ENCODE measurements around the gene MRPL27. TPM values are rescaled to one million over a fixed set of nuclear protein-coding genes. Genes with fewer than 3 reads are reported as not detected.
A peak's percentile ranks its signal among the peaks of the same experiment; 100 is the strongest.

The MRPL27 gene
- total RNA-seq, 1 donor from 2014 or later, result 57.5 TPM

DNA sequence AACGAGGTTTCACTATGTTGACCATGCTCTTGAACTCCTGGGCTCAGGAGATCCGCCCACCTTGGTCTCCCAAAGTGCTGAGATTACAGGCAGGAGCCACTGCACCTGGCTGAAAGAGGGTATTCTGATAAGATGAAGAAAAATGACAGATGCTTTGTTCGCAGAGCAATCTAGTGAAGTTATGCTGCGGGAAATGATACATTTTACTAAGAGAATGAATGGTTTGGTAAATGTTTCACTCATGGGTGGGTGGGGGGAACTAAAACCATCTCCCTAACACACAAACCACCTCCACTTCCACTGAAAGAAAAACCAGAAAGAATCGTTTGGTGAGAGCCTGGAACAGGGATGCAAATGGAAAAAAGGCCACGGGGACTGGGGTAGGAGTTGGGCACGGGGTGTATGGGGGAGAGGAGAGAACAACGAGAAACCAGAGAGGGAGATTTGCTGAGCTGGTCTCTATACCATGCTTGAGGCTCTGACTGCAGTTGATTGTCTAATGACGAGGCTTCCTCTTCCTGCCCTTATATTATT, 46.1 kb downstream of the MRPL27 start:
- H3K27me3 Mint-ChIP-seq (ENCODE audit: low read depth), result no peaks in the 10 kb centered on the region
- DNase-seq (ENCODE audit: low spot score in 2 of 2, unreplicated experiment in 2 of 2), result no peak
- H3K4me1 Mint-ChIP-seq, result peaks cover 9% of the 10 kb centered on the region
- H3K36me3 Mint-ChIP-seq, result no peaks in the 10 kb centered on the region
- TF ChIP-seq, protein P1, sequence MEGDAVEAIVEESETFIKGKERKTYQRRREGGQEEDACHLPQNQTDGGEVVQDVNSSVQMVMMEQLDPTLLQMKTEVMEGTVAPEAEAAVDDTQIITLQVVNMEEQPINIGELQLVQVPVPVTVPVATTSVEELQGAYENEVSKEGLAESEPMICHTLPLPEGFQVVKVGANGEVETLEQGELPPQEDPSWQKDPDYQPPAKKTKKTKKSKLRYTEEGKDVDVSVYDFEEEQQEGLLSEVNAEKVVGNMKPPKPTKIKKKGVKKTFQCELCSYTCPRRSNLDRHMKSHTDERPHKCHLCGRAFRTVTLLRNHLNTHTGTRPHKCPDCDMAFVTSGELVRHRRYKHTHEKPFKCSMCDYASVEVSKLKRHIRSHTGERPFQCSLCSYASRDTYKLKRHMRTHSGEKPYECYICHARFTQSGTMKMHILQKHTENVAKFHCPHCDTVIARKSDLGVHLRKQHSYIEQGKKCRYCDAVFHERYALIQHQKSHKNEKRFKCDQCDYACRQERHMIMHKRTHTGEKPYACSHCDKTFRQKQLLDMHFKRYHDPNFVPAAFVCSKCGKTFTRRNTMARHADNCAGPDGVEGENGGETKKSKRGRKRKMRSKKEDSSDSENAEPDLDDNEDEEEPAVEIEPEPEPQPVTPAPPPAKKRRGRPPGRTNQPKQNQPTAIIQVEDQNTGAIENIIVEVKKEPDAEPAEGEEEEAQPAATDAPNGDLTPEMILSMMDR (IDR thresholded peaks at IDR 0.05; ENCODE audit: unreplicated experiment), result no peak
- no peak overlapping the region for H3K27ac Mint-ChIP-seq
- no peaks in the 10 kb centered on the region for H3K9me3 Mint-ChIP-seq
- H3K4me3 Mint-ChIP-seq, result no peak overlapping the region

- TF ChIP-seq, protein P1 (IDR thresholded peaks at IDR 0.05; ENCODE audit: unreplicated experiment), result no peak
- Mint-ChIP-seq H3K27ac (no peak overlapping the region), H3K36me3 (no peaks in the 10 kb centered on the region)
Measured at GRCh38 chr17:50325906-50326305, 47.1 kb downstream of the MRPL27 start.

GRCh38 chr17:50323060-50323459, 49.9 kb downstream of the MRPL27 start:
- no peaks in the 10 kb centered on the region for H3K27me3 Mint-ChIP-seq (ENCODE audit: low read depth)
- peak overlapping the region; percentile 17 for H3K27ac Mint-ChIP-seq
- TF ChIP-seq, protein P1 (IDR thresholded peaks at IDR 0.05; ENCODE audit: unreplicated experiment), result no peak
- H3K4me3 Mint-ChIP-seq, result no peak overlapping the region
- no peak for DNase-seq (ENCODE audit: low spot score in 2 of 2, unreplicated experiment in 2 of 2)
- H3K9me3 Mint-ChIP-seq, result no peaks in the 10 kb centered on the region
- no peaks in the 10 kb centered on the region for H3K36me3 Mint-ChIP-seq
- peaks cover 9% of the 10 kb centered on the region for H3K4me1 Mint-ChIP-seq

More at GRCh38 chr17:50325906-50326305, 47.1 kb downstream of the MRPL27 start:
- Mint-ChIP-seq H3K4me1 (peaks cover 9% of the 10 kb centered on the region), H3K27me3 (ENCODE audit: low read depth) (no peaks in the 10 kb centered on the region), H3K9me3 (no peaks in the 10 kb centered on the region), H3K4me3 (no peak overlapping the region)
- DNase-seq (ENCODE audit: low spot score in 2 of 2, unreplicated experiment in 2 of 2), result no peak

DNA sequence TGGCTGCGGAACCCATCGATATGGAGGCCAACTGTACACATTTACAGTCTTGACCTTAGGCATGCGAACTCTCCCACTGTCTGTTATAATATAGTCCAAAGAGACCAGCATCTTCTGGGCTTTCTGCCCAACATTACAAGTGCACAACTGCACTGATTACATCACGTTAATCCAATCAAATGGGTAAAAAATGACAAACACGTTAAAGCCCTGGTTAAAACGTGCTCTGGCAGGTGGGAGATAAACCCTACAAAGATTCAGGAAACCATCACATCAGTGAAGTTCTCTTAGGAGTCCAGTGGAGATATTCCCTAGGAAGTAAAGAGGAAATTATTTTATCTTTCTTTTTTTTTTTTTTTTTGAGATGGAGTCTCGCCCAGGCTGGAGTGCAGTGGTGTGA, 50.7 kb downstream of the MRPL27 start:
- Mint-ChIP-seq H3K4me1 (peaks cover 9% of the 10 kb centered on the region), H3K9me3 (no peaks in the 10 kb centered on the region), H3K27me3 (ENCODE audit: low read depth) (no peaks in the 10 kb centered on the region), H3K36me3 (no peaks in the 10 kb centered on the region), H3K27ac (peak overlapping the region; percentile 31), H3K4me3 (no peak overlapping the region)
- TF ChIP-seq, protein P1 (IDR thresholded peaks at IDR 0.05; ENCODE audit: unreplicated experiment), result no peak
- no peak for DNase-seq (ENCODE audit: low spot score in 2 of 2, unreplicated experiment in 2 of 2)

DNA sequence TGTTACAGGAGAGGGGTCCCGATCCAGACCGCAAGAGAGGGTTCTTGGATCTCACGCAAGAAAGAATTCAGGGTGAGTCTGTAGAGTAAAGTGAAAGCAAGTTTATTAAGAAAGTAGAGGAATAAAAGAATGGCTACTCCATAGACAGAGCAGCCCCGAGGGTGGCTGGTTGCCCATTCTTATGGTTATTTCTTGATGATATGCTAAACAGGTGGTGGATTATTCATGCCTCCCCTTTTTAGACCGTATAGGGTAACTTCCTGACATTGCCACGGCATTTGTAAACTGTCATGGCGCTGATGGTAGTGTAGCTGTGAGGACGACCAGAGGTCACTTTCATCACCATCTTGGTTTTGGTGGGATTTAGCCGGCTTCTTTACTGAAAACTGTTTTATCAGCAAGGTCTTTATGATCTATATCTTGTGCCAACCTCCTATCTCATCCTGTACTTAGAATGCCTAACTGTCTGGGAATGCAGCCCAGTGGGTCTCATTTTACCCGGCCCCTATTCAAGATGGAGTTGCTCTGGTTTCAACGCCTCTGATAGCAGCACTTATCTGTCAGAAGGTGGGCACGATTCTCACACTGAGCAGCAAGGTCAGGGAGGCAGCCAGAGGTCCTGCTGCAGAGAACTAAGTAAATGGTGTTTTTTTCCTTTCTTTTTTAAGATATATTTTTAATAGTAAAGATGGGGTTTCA, 53.5 kb downstream of the MRPL27 start:
- H3K27me3 Mint-ChIP-seq (ENCODE audit: low read depth), result no peaks in the 10 kb centered on the region
- no peak overlapping the region for H3K27ac Mint-ChIP-seq
- DNase-seq (ENCODE audit: low spot score in 2 of 2, unreplicated experiment in 2 of 2), result no peak
- H3K4me1 Mint-ChIP-seq, result peaks cover 20% of the 10 kb centered on the region
- TF ChIP-seq, protein P1 (IDR thresholded peaks at IDR 0.05; ENCODE audit: unreplicated experiment), result no peak
- no peaks in the 10 kb centered on the region for H3K9me3 Mint-ChIP-seq
- H3K36me3 Mint-ChIP-seq, result no peaks in the 10 kb centered on the region
- H3K4me3 Mint-ChIP-seq, result no peak overlapping the region

All from mesothelial cell of epicardium (in vitro differentiated cells).